Measurements from ENCODE around the gene TRIM66. TPM values are rescaled to one million over a fixed set of nuclear protein-coding genes. Genes with fewer than 3 reads are reported as not detected.

Gene TRIM66
- total RNA-seq, 5 donors from 2014 or later (not counting 1 experiment from before 2014, with no cell fraction given): 17.9 to 23.5 (median 23.4) TPM

GRCh38 chr11:8642196-8642841, 40.1 kb downstream of the TRIM66 start:
- Histone ChIP-seq H3K27me3 (replicated peaks in 1 of 2; ENCODE audit: control insufficient read depth in 2 of 2, extremely low read depth in 1 of 2, insufficient read depth in 2 of 2, low read length in 1 of 2) (no peaks in the 10 kb centered on the region), H3K27ac (ENCODE audit: low read length) (no peak overlapping the region), H3K4me1 (ENCODE audit: control insufficient read depth in 1 of 2, extremely low read depth in 1 of 2, insufficient read depth in 2 of 2, low read length in 2 of 2) (no peaks in the 10 kb centered on the region), H3K4me3 (ENCODE audit: control insufficient read depth in 1 of 2, extremely low read depth in 1 of 2, low read length in 1 of 2) (no peak overlapping the region), H3K36me3 (ENCODE audit: control insufficient read depth in 2 of 2, extremely low read depth in 1 of 2, insufficient read depth in 1 of 2, low read length in 1 of 2) (peaks cover 4 to 83% of the 10 kb centered on the region in 2 donors), H3K9me3 (no peaks in the 10 kb centered on the region)
- no peaks in the 10 kb centered on the region for H3K9me3 Mint-ChIP-seq
- H3K4me3 Mint-ChIP-seq: no peak overlapping the region
- ATAC-seq (replicated peaks in 1 of 4) (no peak), DNase-seq (no peak)
- H3K4me1 Mint-ChIP-seq: no peaks in the 10 kb centered on the region
- H3K27me3 Mint-ChIP-seq: no peaks in the 10 kb centered on the region
- peaks cover 54% of the 10 kb centered on the region for H3K36me3 Mint-ChIP-seq
- CTCF ChIA-PET: no interaction called here
- H3K27ac Mint-ChIP-seq: no peak overlapping the region
- POLR2A ChIA-PET: no interaction called here
- 91% methylated on average over 5 of the region's 5 CpGs for WGBS (ENCODE audit: insufficient coverage)

GRCh38 chr11:8641332-8641731, 41.1 kb downstream of the TRIM66 start:
- Histone ChIP-seq H3K36me3 (ENCODE audit: control insufficient read depth in 2 of 2, extremely low read depth in 1 of 2, insufficient read depth in 1 of 2, low read length in 1 of 2) (peaks cover 4 to 85% of the 10 kb centered on the region in 2 donors), H3K9me3 (no peaks in the 10 kb centered on the region), H3K4me1 (ENCODE audit: control insufficient read depth in 1 of 2, extremely low read depth in 1 of 2, insufficient read depth in 2 of 2, low read length in 2 of 2) (no peaks in the 10 kb centered on the region), H3K4me3 (ENCODE audit: control insufficient read depth in 1 of 2, extremely low read depth in 1 of 2, low read length in 1 of 2) (no peak overlapping the region), H3K27ac (ENCODE audit: low read length) (no peak overlapping the region), H3K27me3 (replicated peaks in 1 of 2; ENCODE audit: control insufficient read depth in 2 of 2, extremely low read depth in 1 of 2, insufficient read depth in 2 of 2, low read length in 1 of 2) (no peaks in the 10 kb centered on the region)
- Mint-ChIP-seq H3K4me1 (no peaks in the 10 kb centered on the region), H3K36me3 (peaks cover 57% of the 10 kb centered on the region), H3K27ac (no peak overlapping the region), H3K27me3 (no peaks in the 10 kb centered on the region), H3K9me3 (peaks cover 7 to 8% (median 7%) of the 10 kb centered on the region in 3 donors), H3K4me3 (no peak overlapping the region)
- DNase-seq: no peak
- no peak for ATAC-seq (replicated peaks in 1 of 4)
- ChIA-PET POLR2A (no interaction called here), CTCF (no interaction called here)
- WGBS (ENCODE audit: insufficient coverage): 100% methylated on average over 1 of the region's 2 CpGs

GRCh38 chr11:8640267-8640906, 42.1 kb downstream of the TRIM66 start:
- ATAC-seq (replicated peaks in 1 of 4) (no peak), DNase-seq (no peak)
- POLR2A ChIA-PET: no interaction called here
- Histone ChIP-seq H3K27ac (ENCODE audit: low read length) (no peak overlapping the region), H3K27me3 (replicated peaks in 1 of 2; ENCODE audit: control insufficient read depth in 2 of 2, extremely low read depth in 1 of 2, insufficient read depth in 2 of 2, low read length in 1 of 2) (no peaks in the 10 kb centered on the region), H3K9me3 (no peaks in the 10 kb centered on the region), H3K4me1 (ENCODE audit: control insufficient read depth in 1 of 2, extremely low read depth in 1 of 2, insufficient read depth in 2 of 2, low read length in 2 of 2) (no peaks in the 10 kb centered on the region), H3K36me3 (ENCODE audit: control insufficient read depth in 2 of 2, extremely low read depth in 1 of 2, insufficient read depth in 1 of 2, low read length in 1 of 2) (peaks cover 4 to 85% of the 10 kb centered on the region in 2 donors), H3K4me3 (ENCODE audit: control insufficient read depth in 1 of 2, extremely low read depth in 1 of 2, low read length in 1 of 2) (no peak overlapping the region)
- CTCF ChIA-PET: no interaction called here
- Mint-ChIP-seq H3K4me1 (no peaks in the 10 kb centered on the region), H3K4me3 (no peak overlapping the region), H3K9me3 (peaks cover 7 to 14% (median 11%) of the 10 kb centered on the region in 3 donors), H3K36me3 (peaks cover 65% of the 10 kb centered on the region), H3K27ac (no peak overlapping the region), H3K27me3 (no peaks in the 10 kb centered on the region)
- 100% methylated on average over 4 of the region's 5 CpGs for WGBS (ENCODE audit: insufficient coverage)

GRCh38 chr11:8639655-8640054, 42.8 kb downstream of the TRIM66 start:
- H3K4me3 Mint-ChIP-seq: no peak overlapping the region
- Histone ChIP-seq H3K4me3 (ENCODE audit: control insufficient read depth in 1 of 2, extremely low read depth in 1 of 2, low read length in 1 of 2) (no peak overlapping the region), H3K27me3 (replicated peaks in 1 of 2; ENCODE audit: control insufficient read depth in 2 of 2, extremely low read depth in 1 of 2, insufficient read depth in 2 of 2, low read length in 1 of 2) (no peaks in the 10 kb centered on the region), H3K27ac (ENCODE audit: low read length) (no peak overlapping the region), H3K36me3 (ENCODE audit: control insufficient read depth in 2 of 2, extremely low read depth in 1 of 2, insufficient read depth in 1 of 2, low read length in 1 of 2) (peaks cover 4 to 85% of the 10 kb centered on the region in 2 donors), H3K4me1 (ENCODE audit: control insufficient read depth in 1 of 2, extremely low read depth in 1 of 2, insufficient read depth in 2 of 2, low read length in 2 of 2) (no peaks in the 10 kb centered on the region), H3K9me3 (no peaks in the 10 kb centered on the region)
- ChIA-PET POLR2A (interaction anchor here in 1 of 2 donors (0.5 kb wide), 1 partner anchor 37 kb away, joined by 3 read pairs; no protein-coding TSS in a partner anchor), CTCF (interaction anchor here in 1 of 2 donors (0.5 kb wide), 1 partner anchor 41 kb away, joined by 3 read pairs; no protein-coding TSS in a partner anchor)
- H3K9me3 Mint-ChIP-seq: peaks cover 7 to 14% (median 11%) of the 10 kb centered on the region in 3 donors
- H3K36me3 Mint-ChIP-seq: peaks cover 72% of the 10 kb centered on the region
- H3K27me3 Mint-ChIP-seq: no peaks in the 10 kb centered on the region
- WGBS (ENCODE audit: insufficient coverage): 100% methylated on average over 1 of the region's 3 CpGs
- DNase-seq (no peak), ATAC-seq (replicated peaks in 1 of 4) (no peak)
- no peaks in the 10 kb centered on the region for H3K4me1 Mint-ChIP-seq
- H3K27ac Mint-ChIP-seq: no peak overlapping the region

- H3K36me3 Mint-ChIP-seq: peaks cover 82% of the 10 kb centered on the region
- no CpG with 5 or more reads among the region's 5 CpGs for WGBS (ENCODE audit: insufficient coverage)
- CTCF ChIA-PET: no interaction called here
- H3K9me3 Mint-ChIP-seq: peaks cover 7 to 14% (median 11%) of the 10 kb centered on the region in 3 donors
- H3K4me1 ChIP-seq (ENCODE audit: control insufficient read depth in 1 of 2, extremely low read depth in 1 of 2, insufficient read depth in 2 of 2, low read length in 2 of 2): no peaks in the 10 kb centered on the region
- H3K4me3 ChIP-seq (ENCODE audit: control insufficient read depth in 1 of 2, extremely low read depth in 1 of 2, low read length in 1 of 2): no peak overlapping the region
- H3K36me3 ChIP-seq (ENCODE audit: control insufficient read depth in 2 of 2, extremely low read depth in 1 of 2, insufficient read depth in 1 of 2, low read length in 1 of 2): peaks cover 4 to 87% of the 10 kb centered on the region in 2 donors
- H3K27ac Mint-ChIP-seq: no peak overlapping the region
- POLR2A ChIA-PET: no interaction called here
- no peak overlapping the region for H3K4me3 Mint-ChIP-seq
- H3K9me3 ChIP-seq: no peaks in the 10 kb centered on the region
- H3K27me3 ChIP-seq (replicated peaks in 1 of 2; ENCODE audit: control insufficient read depth in 2 of 2, extremely low read depth in 1 of 2, insufficient read depth in 2 of 2, low read length in 1 of 2): no peaks in the 10 kb centered on the region
- DNase-seq (no peak), ATAC-seq (replicated peaks in 1 of 4) (no peak)
- no peaks in the 10 kb centered on the region for H3K27me3 Mint-ChIP-seq
- H3K27ac ChIP-seq (ENCODE audit: low read length): no peak overlapping the region
- H3K4me1 Mint-ChIP-seq: no peaks in the 10 kb centered on the region
Measured at GRCh38 chr11:8638300-8638699, 44.2 kb downstream of the TRIM66 start.

GRCh38 chr11:8636127-8636526, 46.3 kb downstream of the TRIM66 start:
- peaks cover 7 to 14% (median 11%) of the 10 kb centered on the region in 3 donors for H3K9me3 Mint-ChIP-seq
- ATAC-seq (replicated peaks in 1 of 4): no peak
- peaks cover 76% of the 10 kb centered on the region for H3K36me3 Mint-ChIP-seq
- H3K27ac ChIP-seq (ENCODE audit: low read length): no peak overlapping the region
- CTCF ChIA-PET: no interaction called here
- 100% methylated on average over 2 of the region's 2 CpGs for WGBS (ENCODE audit: insufficient coverage)
- POLR2A ChIA-PET: no interaction called here
- no peak overlapping the region for H3K4me3 ChIP-seq (ENCODE audit: control insufficient read depth in 1 of 2, extremely low read depth in 1 of 2, low read length in 1 of 2)
- H3K9me3 ChIP-seq: no peaks in the 10 kb centered on the region
- no peak for DNase-seq
- H3K4me3 Mint-ChIP-seq: no peak overlapping the region
- H3K27ac Mint-ChIP-seq: no peak overlapping the region
- H3K27me3 ChIP-seq (replicated peaks in 1 of 2; ENCODE audit: control insufficient read depth in 2 of 2, extremely low read depth in 1 of 2, insufficient read depth in 2 of 2, low read length in 1 of 2): no peaks in the 10 kb centered on the region
- H3K36me3 ChIP-seq (ENCODE audit: control insufficient read depth in 2 of 2, extremely low read depth in 1 of 2, insufficient read depth in 1 of 2, low read length in 1 of 2): peaks cover 0 to 84% of the 10 kb centered on the region in 2 donors
- no peaks in the 10 kb centered on the region for H3K4me1 Mint-ChIP-seq
- no peaks in the 10 kb centered on the region for H3K27me3 Mint-ChIP-seq
- H3K4me1 ChIP-seq (ENCODE audit: control insufficient read depth in 1 of 2, extremely low read depth in 1 of 2, insufficient read depth in 2 of 2, low read length in 2 of 2): no peaks in the 10 kb centered on the region
